ENCODE measurements around the gene INSR.

DNA sequence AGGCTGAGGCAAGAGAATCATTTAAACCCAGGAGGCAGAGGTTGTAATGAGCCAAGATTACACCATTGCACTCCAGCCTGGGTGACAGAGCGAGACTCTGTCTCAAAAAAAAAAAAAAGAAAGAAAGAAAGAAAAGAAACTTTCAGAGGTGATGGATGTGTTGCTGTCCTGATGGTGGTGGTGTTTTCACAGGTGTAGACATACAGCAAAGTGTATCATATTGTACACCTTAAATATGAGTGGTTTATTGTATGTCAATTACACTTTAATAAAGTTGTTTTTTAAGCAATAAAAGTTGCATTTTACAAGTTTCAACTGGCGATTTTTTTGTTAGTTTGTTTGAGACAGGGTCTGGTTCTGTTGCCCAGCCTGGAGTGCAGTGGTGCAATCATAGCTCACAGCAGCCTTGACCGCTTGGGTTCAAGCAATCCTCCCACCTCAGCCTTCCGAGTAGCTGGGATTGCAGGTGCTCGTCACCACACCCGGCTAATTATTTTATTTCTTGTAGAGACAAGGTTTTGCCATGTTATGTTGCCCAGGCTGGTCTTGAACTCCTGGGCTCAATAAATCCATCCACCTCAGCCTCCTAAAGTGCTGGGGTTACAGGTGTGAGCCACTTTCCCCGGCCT lies 13.5 kb upstream of the INSR start:
- TF ChIP-seq POLR2A (IDR thresholded peaks at IDR 0.05; ENCODE audit: low read depth, low read length) (no peak), POLR2AphosphoS5 (IDR thresholded peaks at IDR 0.05; ENCODE audit: insufficient read depth, low read depth, low read length) (no peak)
- TF ChIP-seq, protein P1, sequence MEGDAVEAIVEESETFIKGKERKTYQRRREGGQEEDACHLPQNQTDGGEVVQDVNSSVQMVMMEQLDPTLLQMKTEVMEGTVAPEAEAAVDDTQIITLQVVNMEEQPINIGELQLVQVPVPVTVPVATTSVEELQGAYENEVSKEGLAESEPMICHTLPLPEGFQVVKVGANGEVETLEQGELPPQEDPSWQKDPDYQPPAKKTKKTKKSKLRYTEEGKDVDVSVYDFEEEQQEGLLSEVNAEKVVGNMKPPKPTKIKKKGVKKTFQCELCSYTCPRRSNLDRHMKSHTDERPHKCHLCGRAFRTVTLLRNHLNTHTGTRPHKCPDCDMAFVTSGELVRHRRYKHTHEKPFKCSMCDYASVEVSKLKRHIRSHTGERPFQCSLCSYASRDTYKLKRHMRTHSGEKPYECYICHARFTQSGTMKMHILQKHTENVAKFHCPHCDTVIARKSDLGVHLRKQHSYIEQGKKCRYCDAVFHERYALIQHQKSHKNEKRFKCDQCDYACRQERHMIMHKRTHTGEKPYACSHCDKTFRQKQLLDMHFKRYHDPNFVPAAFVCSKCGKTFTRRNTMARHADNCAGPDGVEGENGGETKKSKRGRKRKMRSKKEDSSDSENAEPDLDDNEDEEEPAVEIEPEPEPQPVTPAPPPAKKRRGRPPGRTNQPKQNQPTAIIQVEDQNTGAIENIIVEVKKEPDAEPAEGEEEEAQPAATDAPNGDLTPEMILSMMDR (IDR thresholded peaks at IDR 0.05; ENCODE audit: extremely low read depth in 1 of 2, insufficient read depth in 1 of 2, low read depth in 1 of 2, low read length in 2 of 2): no peak
- TF ChIP-seq, protein P2, sequence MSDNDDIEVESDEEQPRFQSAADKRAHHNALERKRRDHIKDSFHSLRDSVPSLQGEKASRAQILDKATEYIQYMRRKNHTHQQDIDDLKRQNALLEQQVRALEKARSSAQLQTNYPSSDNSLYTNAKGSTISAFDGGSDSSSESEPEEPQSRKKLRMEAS (IDR thresholded peaks at IDR 0.05; ENCODE audit: insufficient read depth, insufficient read length): no peak

Measured in endothelial cell of umbilical vein (primary cell).